Activated effector memory CD4-positive, alpha-beta T cell treated with anti-CD3 and anti-CD28 coated beads, Interleukin-2, amount 50 U/mL, for 16 hours (primary cell): ENCODE results near the gene HBS1L.

Experiments used
- DNase-seq: peaks from one replicate; pipeline ENCODE4 v3.0.0-alpha.2; 2020

The HBS1L gene

DNA sequence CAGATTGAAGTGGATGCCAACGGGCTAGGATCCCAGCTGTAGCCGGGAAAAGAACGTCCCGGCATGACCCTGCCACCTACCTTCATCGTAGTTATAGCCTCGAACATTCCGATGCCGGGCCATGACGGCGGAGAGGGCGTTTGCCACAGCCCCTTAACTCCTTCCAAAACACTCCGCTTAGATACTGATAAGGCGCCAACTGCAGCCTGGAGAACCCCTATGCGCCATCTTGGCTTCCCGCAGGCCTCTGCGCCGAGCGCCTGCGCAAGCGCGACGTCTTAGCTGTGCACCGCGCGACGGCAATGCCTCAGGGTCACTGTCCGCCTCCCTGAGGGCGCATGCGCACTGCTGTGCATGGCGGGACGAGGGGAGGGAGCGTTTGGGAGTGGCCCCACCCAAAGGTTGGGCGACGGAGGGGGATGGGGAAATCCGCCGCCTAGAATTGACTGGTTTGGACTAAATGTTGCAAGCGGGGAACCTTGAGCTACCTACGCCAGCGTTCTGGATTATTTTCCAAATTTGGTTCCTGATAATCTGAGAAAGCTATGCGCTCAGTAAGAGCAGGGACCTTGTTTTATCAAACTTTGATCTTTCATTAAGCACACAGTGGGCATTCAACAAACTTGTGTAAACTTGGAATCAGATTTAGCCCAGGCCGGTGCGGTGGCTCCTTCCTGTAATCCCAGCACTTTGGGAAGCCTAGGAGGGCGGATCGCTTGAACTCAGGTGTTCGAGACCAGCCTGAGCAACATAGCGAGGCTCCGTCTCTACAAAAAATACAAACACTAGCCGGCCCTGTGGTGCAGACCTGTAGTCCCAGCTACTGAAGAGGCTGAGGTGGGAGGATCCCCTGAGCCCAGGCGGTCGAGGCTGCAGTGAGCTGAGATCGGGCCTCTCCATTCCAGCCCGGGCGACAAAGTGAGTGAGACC is at the start of gene HBS1L:
Gene HBS1L (minus strand): TSS at position 254 of the 930 bp plus-strand sequence. CDS start 131 bp downstream, at position 123.
- DNase-seq = peak; percentile 99

DNA sequence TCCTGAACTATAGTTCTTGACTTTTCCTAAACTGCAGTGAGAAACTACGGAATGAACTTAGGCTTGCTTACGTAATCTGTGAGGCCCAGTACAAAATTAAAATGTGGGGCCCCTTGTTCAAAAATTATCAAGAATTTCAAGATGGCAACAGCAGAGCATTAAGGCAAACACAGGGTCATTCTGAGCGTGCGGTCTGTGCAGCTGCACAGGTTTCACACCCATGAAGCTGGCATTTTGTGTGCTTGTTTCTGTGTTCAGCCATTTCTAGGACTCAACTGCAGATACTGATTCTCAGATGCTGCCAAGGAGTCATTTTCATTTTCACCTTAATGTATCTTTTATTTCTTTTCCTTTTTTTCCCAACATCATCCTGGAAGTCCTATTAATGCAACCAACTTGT is 49.6 kb upstream of the HBS1L start:
- no peak for DNase-seq

DNA sequence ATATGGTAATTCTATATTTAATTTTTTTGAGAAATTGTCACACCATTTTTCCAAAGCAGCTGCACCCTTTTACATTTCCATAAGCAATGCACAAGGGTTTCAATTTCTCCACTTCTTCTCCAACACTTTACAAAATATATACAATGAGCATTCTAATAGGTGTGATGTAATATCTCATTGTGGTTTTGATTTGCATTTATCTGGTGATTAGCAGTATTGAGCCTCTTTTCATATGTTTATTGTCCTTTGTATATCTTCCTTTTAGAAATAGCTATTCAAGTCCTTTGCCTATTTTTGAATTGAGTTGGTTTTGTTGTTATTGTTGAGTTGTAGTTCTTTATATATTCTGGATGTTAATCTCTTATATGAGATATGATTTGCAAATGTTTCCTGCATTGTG is 47.6 kb upstream of the HBS1L start:
- no peak for DNase-seq

DNA sequence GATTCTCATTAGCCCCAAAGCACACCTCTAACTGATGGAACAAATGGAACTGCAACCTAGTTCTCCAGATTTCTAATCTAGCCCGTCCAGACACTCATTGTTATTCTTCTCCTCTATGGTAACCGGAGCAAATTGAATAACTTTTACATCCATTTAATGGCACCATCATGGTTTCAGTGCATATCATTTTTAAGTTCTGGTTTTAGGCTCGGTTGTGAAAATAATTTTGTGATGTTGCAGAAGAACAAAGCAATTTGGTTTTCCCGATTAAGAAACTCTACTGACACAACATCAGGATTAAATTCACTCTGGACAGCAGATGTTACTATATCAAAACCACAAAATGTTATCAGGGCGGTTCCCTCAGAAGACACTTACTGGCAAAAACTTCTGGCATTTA is 42.5 kb upstream of the HBS1L start:
- no peak for DNase-seq

DNA sequence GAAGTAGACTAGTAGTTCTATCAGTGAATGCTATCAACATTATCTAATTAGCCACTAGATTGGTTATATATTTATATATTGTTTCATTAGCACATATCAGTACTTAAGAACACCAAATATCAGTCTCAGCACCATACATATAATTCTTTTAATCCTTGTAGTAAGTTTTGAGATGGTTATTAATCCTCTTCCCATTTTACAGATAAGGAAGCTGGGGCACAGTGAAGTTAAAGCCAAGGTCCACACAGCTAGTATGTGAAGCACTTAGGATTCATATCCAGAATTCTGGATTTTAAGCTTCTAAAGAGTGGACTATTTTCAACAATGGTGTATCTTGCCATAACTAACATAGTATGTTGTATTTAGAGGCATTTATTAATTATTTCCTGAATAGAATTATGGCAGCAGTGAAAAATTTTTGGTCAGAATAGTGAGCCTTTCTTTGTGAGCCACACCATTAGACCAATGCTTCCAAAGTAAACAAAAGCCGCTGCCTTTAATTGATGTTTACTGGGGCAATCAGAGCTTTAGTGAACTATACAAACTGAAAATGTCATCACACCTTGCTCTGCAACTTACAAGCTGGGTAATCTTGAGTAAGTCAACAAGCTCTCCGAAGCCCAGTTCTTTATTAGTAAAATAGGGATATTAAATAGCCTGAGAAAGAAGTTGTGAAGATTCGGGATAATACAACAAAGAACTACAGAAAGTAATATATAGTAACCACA is 41.9 kb upstream of the HBS1L start:
- DNase-seq = no peak

DNA sequence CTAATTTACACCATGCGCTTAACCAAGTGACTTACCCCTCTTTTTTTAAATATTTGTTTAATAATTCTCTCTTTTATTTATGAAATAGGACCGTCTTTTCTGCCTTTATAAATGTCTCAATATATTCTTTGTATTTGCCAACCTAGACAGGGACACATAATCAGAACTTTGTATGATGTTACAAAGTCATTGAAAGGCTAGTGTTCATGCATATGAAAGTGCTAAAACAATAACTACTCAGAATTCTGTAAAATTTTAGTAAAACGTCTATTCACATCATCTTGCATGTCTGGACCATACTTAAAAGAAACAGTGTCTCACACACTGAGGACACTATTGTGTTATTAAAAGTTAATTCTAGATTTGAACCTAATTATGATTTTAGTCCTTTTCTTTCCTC is 41.1 kb upstream of the HBS1L start:
- no peak for DNase-seq

DNA sequence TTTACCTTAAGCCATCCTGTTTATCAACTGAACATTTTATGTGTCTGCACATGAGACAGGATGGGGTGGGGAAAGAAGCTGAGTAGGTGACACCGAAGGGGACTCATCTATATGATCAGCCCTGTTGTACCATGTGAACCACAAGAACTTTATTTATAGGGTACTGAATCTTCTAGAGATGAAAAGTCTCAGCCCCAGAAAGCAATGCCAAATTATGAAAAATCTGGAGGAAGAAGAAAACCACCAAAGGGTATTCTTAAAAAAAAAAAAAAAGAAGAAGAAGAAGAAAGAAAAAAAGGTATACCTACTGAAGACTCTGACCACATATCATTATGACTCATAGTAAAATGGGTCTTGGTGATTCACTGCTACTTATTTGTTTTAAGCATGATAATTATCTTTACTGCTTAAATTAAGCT is 39.8 kb upstream of the HBS1L start:
- DNase-seq = peak; percentile 64

DNA sequence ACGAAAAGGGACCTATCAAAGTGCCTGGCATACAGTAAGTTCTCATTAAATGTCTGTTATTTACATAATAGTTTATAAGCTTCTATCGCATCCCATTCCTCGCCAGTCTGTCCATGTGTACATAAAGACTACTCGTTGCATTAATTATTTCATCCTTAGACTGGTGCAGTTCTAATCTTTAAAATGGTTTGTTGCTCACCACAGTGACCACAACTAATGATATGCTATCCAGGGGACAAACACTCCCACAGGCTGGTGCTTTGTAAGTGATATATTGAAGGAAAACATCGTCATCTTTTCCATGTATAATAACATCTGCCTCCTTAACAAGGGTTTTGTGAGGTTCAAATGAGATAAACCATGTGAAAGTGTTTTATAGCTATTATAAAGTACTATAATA is 39.0 kb upstream of the HBS1L start:
- no peak for DNase-seq

DNA sequence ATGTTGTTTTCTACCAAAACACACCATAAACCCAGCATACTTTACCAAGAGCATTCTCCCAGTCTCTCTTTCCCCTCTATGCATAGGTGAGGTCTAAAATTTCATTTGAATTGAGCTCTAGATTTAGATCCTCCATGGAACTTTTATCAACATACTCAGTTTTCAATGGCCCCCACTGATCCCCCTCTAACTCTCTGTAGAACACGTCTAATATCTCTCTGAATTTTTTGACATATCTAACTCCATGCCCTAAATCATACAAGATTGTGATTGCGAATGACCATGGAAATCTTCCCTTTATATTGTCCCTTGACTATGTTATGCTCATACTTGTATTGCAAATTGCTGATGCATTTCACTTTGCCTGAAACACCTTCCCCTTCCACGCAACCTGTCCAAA is 38.1 kb upstream of the HBS1L start:
- no peak for DNase-seq

DNA sequence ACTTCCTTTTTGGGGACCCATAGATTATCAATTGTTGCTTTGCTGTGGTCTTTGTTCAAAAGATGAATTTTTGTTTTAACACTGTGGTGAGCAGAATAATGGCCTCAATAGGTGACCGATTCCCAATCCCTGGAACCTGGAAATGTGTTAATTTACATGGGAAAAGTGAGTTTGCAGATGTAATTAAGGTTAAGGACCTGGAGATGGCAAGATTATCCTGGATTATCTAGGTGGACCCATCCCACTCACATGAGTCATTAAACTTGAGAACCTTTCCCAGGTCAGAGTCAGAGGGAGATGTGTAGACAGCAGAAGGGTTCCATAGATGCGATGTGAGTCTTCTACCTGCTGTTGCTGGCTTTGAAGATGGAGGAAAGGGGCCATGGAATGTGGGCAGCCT is 36.2 kb upstream of the HBS1L start:
- DNase-seq = no peak

DNA sequence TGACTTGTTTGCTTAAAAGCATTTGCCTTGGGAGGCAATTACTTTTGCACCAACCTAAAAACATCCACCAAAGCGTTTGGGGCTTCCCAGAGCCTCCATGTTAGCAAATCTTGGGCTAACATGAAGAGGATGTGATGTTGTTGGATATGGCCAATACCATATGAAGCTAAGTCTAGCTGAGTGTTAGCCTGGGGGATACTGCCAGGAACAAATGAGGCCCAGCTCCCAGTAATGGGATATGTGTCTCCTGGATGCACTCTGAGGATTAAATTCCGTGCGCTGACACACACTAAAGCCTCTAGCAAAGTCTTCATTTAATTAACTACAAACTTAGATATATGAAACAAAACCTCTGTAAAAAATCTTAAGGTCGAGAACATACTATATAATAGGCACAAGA is 35.3 kb upstream of the HBS1L start:
- DNase-seq = no peak

DNA sequence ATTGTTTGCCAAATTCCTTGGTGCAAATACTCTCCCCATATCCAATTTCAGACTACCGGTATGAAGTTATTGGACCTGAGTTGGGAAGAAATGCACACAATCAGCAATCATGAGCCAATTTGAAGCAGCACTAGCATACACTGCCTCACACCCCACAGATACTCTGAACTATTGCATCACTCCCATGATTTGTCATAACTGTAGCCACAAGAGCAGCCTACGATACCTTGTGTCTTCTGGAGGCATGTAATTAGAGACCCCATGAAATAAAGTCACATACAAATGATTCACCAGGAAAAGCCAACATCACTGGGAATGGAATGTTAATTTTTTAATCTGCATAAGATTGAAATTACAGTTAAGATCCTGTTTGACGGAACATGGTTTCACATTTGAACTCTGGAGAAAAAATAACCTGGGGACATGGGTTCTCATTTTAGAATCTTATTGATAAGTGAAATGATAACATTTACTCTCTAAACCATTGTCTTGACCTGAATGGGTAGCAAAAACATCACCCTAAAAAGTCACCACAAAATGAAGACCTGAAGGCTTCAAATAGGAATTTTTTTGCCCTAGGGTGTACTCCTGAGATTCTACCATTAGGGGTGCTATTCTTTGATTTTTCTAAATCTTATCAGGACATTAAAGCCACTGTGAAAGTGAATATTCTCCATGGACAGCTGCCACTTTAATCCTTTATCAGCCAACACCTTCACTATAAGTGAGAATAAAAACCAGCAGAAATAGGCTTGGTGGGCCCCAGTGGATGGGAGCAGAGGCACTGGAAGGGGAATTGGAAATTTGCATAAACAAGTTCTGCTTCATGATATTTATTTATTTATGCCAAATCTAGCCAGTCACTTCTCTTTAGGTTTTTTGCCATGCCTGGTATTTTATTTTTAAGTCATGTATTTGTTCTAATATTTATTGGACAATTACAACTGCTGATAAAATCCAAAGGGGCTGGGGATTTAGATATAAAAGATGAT is 34.5 kb upstream of the HBS1L start:
- peak; percentile 64 for DNase-seq

DNA sequence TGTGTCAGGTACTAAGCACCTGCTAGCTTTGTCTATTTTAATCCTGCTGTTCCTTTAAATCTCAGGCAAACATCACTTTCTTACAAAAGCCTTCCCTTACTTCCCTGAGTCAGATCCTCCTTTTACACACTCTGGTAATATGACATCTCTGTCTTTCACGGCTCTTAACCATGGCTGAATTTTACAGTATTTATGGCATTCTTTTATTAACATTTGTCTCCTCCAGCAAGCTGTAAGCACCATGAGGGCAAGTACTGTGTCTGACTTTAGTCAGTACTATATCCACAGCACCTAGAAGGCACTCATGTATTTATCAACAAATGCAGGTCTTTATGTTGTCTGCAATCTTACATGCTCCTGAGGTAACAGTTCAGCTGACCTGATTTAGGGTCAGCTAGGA is 33.7 kb upstream of the HBS1L start:
- no peak for DNase-seq

DNA sequence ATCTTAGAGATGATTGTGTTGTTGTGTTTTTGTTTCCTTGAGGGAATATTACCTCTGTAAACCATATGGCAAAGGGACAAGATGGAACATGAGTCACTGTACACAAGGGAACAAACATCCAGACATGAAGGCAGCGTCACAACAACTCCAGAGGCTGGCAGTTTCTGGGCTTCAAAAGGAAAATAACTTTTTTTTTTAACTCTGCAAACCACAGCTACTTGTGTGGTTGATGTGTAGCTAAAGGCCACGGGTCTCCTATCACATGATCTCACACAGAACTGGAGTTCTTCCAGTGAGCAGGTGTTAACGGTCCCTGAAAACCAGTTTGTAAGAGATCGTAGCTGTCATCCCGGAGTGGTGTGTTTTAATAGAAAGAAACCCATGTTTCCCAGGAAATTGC is 33.2 kb upstream of the HBS1L start:
- peak; percentile 64 for DNase-seq

DNA sequence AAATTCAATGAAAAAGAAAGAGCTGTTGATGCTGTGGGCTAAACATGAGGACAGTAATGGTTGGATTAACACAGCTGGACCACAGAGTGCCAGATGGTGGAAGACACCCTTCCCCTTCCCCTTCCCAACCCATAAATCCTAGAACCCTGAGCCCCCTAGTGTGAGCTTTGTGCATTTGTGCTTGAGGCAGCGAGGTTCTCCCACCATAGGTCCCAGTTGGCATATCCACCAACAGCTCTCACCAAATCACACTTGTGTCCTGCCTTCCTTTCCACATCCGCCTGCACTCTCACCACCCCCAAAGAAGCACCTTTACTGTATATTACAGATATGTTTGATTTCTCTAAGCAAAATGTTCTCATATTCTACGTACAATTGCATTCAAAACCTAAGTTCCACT is 32.8 kb upstream of the HBS1L start:
- DNase-seq = no peak

DNA sequence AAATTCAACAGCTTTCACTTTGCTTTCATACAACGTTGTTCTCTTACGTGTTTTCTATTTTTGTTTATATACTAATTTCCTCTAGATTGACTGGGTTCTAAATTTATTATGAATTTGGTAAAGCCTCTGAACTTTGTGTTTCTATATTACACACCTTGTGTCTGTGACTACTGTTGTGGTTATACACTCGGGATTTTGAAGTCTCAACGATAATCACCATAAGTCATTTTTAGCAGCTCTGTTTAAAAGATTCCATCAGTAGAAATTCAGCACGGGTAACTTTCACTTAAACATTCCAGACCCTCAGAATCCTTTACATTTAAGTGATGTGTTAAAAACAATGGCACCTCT is 31.8 kb upstream of the HBS1L start:
- no peak for DNase-seq

DNA sequence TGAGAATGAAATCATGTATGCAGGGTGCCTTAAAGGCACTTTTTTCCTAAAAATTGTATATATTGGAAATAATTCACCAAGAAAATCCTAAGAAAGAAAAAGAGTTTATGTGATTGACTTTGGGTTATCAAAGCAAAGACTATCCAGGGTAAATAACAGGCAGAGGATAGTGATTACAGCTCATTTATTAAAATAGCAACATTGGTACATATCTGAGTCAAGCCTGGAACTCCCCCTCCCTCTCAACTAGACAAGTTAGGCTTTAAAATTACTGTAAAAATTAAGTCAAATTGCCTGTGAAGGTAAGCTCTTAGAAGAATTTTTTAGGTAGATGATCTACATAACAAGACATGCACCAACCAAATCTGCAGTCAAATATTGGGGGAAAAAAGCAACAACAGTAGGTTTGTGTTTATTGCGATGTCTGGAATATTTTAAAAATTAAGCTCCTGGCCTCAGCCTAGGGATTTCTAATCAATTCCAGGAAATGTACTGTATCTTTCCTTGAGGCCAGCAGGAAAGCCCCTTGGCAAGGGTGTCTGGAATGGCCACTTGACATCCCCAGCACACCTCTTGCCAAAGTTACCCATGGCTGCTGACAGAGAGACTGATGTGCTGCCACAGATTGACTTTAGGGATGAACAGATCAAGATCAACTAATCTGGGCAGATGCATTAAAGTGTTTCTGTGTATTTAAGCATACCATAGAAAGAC is 31.2 kb upstream of the HBS1L start:
- DNase-seq = no peak

DNA sequence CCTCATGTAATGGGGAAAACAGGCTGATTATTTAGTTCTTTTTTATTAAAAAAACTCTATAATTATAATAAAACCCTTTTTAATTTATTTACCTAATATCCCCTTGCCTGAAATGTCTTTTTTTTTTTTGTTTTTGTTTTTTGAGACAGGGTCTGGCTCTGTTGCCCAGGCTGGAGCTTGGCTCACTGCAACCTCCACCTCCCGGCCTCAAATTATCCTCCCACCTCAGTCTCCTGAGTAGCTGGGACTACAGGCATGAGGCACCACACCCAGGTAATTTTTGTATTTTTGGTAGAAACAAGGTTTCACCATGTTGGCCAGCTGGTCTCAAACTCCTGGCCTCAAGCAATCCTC is 30.3 kb upstream of the HBS1L start:
- no peak for DNase-seq

DNA sequence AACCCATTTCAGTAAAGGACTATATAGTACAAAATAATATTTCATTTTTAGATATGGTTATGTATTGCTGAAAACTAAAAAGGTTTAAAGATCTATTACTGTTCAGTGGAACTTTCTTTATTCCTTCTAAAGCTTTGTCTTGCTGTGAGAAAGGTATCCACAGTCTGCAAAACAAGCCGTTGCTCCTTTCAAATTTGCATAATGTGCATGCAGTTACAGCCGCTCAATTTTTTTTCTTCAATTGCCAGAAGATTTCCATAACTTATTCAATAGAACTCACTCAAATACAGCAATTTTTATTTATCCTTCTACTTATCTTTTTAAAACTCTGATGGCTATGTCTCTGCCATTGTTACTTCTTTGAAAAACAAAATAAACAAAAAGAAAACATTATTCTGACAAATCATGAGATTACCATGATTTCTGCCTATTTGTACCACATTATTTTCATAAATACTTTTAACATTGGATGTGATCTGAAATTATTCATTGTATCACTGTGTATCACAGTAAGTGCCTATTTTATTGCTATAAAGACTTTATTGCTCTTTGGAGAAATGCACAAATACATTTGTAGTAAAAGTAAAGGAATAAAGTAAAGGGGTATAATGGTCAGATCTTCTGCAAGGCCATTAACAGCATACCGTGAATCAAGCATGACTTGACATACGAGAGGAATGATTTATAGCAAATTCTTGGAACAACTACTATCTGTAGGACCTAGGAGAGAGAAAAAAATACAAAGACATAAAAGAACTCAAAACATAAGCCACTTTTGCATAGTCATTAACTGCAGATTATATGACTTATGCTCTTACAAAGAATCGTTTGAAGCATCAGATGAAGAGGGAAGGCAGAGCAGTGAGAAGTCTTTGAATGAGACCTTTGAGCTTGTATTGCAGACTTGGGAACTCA is 29.6 kb upstream of the HBS1L start:
- DNase-seq = no peak

DNA sequence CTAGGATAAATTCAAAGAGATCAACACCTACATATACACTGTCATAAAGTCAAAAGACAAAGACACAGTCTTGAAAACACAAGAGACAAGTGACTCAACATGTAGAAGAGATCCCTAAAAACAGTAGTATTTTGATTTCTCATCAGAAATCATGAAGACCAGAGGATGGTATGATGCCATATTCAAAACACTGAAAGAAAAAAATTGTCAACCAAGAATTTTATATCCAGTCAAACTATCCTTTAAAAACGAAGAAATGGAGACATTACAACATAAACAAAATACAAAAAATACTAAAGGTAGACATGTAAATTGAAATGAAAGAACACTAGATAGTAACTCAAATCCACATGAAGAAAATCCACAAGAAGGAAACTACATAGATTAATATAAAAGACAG is 27.3 kb upstream of the HBS1L start:
- no peak for DNase-seq

DNA sequence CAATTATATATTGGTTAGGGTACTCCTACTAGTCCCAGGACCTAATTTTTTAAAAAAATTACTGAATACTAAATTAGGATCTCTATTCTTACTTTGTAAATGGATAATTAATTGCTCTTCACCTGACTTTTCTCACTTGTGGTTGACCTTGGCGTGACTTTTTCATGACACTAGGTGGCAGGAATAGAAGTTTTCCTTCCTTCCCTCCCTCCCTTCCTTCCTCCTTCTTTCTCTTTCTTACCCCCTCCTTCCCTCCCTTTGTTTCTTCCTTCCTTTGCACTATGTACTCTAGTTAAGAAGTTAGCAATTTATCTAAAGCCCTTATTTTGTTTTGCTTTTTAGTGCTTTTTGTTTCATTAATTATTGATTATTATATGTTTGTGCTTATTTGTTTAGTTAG is 20.4 kb upstream of the HBS1L start:
- no peak for DNase-seq
